NCI-H1092 treated with DMSO at 0.1 percent for 48 hours (cell line): ENCODE data around the gene FAM170A.

Experiments
- DNase-seq: peaks from one replicate; lab custom pipeline; 2025; lab: John Stamatoyannopoulos, UW

The FAM170A gene

GRCh38 chr5:119629339-119629738, at the start of gene FAM170A:
TSS of gene FAM170A (plus strand) at chr5:119629558. CDS start at chr5:119629769, 211 bp downstream.
- no peak for DNase-seq

GRCh38 chr5:119582987-119583386, 46.4 kb upstream of the FAM170A start:
- no peak for DNase-seq

GRCh38 chr5:119583684-119584083, 45.7 kb upstream of the FAM170A start:
- DNase-seq = no peak

- DNase-seq = no peak
Measured at GRCh38 chr5:119596046-119596445, 33.3 kb upstream of the FAM170A start.

- no peak for DNase-seq
Measured at GRCh38 chr5:119597728-119598298, 31.5 kb upstream of the FAM170A start.

- DNase-seq = no peak
Measured at GRCh38 chr5:119613937-119614336, 15.4 kb upstream of the FAM170A start.

GRCh38 chr5:119614838-119615237, 14.5 kb upstream of the FAM170A start:
- DNase-seq = no peak

- DNase-seq = no peak
Measured at GRCh38 chr5:119626086-119626485, 3.3 kb upstream of the FAM170A start.

GRCh38 chr5:119630752-119631440, 1.5 kb downstream of the FAM170A start:
- DNase-seq = no peak

GRCh38 chr5:119631660-119632059, 2.3 kb downstream of the FAM170A start:
- no peak for DNase-seq

GRCh38 chr5:119651486-119651885, 22.1 kb downstream of the FAM170A start:
- no peak for DNase-seq

- no peak for DNase-seq
Measured at GRCh38 chr5:119655061-119655460, 25.7 kb downstream of the FAM170A start.

- DNase-seq = no peak
Measured at GRCh38 chr5:119656023-119656422, 26.7 kb downstream of the FAM170A start.

GRCh38 chr5:119666542-119666941, 37.2 kb downstream of the FAM170A start:
- DNase-seq = no peak

GRCh38 chr5:119678351-119679028, 49.1 kb downstream of the FAM170A start:
- DNase-seq = no peak

- DNase-seq = no peak
Measured at GRCh38 chr5:119680080-119680479, 50.7 kb downstream of the FAM170A start.

- DNase-seq = no peak
Measured at GRCh38 chr5:119681734-119682133, 52.4 kb downstream of the FAM170A start.

GRCh38 chr5:119682372-119682771, 53.0 kb downstream of the FAM170A start:
- no peak for DNase-seq
